Effector memory CD8-positive, alpha-beta T cell (primary cell): ENCODE data around the gene DSC2.

Experiments used
- ATAC-seq: fragments of 150-1000 bp; cut with Tn5 transposase; replicated peaks from 2 replicates; pipeline ENCODE4 v1.10.0; 2021; ENCODE audit warnings: mild to moderate bottlenecking, moderate library complexity
- DNase-seq, 3 experiments: peaks; one replicate each; pipeline ENCODE4 v3.0.0; 2021
- H3K27ac Mint-ChIP-seq, 2 donors: one replicate each; pipeline ENCODE4 v1.8.0; 2022; ENCODE audit warnings: mild to moderate bottlenecking in 2 of 2, mixed read lengths in 2 of 2, moderate library complexity in 2 of 2
- H3K27me3 Mint-ChIP-seq, 2 donors: one replicate each; pipeline ENCODE4 v1.8.0; 2022; ENCODE audit warnings: mixed read lengths in 2 of 2
- H3K36me3 Mint-ChIP-seq: one replicate; pipeline ENCODE4 v1.8.0; 2022; ENCODE audit warnings: mild to moderate bottlenecking, moderate library complexity, mixed read lengths; ENCODE audit not compliant: insufficient read depth
- H3K4me1 Mint-ChIP-seq, 2 donors: one replicate each; pipeline ENCODE4 v1.8.0; 2022; ENCODE audit warnings: low read depth in 2 of 2, mixed read lengths in 2 of 2
- H3K4me3 Mint-ChIP-seq, 2 donors: one replicate each; pipeline ENCODE4 v1.8.0; 2022; ENCODE audit warnings: mild to moderate bottlenecking in 2 of 2, mixed read lengths in 2 of 2, moderate library complexity in 2 of 2
- H3K9me3 Mint-ChIP-seq, 2 donors: one replicate each; pipeline ENCODE4 v1.8.0; 2022; ENCODE audit warnings: mixed read lengths in 2 of 2

DSC2 gene

DNA sequence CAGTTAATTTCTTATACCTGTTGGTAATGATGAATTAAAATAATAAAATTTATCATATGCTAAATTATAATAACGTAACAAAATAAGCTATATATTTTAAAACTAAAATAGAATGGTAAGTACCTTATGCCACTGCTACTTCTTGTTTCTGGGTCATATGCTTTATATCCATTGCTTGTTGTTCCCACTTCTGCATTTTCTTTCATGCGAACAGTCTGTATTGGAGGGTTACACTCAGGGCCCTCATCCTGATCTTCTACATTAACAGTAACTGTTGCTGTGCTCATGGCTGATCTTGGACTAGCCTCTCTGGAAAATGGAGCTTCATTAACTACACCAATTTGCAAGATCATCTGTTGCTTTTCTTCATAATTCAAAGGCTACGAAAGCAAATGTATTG, 22.2 kb downstream of the DSC2 start:
- H3K4me3 Mint-ChIP-seq = no peak overlapping the region
- peaks cover 4 to 24% of the 10 kb centered on the region in 2 donors for H3K9me3 Mint-ChIP-seq
- H3K36me3 Mint-ChIP-seq = no peaks in the 10 kb centered on the region
- no peak overlapping the region for H3K27ac Mint-ChIP-seq
- DNase-seq (no peak), ATAC-seq (no peak)
- no peaks in the 10 kb centered on the region for H3K27me3 Mint-ChIP-seq
- H3K4me1 Mint-ChIP-seq = no peaks in the 10 kb centered on the region

- Mint-ChIP-seq H3K27me3 (no peaks in the 10 kb centered on the region), H3K27ac (no peak overlapping the region), H3K4me1 (no peaks in the 10 kb centered on the region), H3K36me3 (no peaks in the 10 kb centered on the region), H3K9me3 (peaks cover 8 to 35% of the 10 kb centered on the region in 2 donors), H3K4me3 (no peak overlapping the region)
- DNase-seq (no peak), ATAC-seq (no peak)
Observed at GRCh38 chr18:31077878-31078277, 24.3 kb downstream of the DSC2 start.

- peaks cover 8 to 26% of the 10 kb centered on the region in 2 donors for H3K9me3 Mint-ChIP-seq
- no peak overlapping the region for H3K4me3 Mint-ChIP-seq
- no peaks in the 10 kb centered on the region for H3K36me3 Mint-ChIP-seq
- H3K27me3 Mint-ChIP-seq = no peaks in the 10 kb centered on the region
- no peak for ATAC-seq
- no peak overlapping the region for H3K27ac Mint-ChIP-seq
- no peak for DNase-seq
- no peaks in the 10 kb centered on the region for H3K4me1 Mint-ChIP-seq
Observed at GRCh38 chr18:31072175-31072574, 30.0 kb downstream of the DSC2 start.

- Mint-ChIP-seq H3K4me3 (no peak overlapping the region), H3K27me3 (no peaks in the 10 kb centered on the region), H3K9me3 (peaks cover 7 to 13% of the 10 kb centered on the region in 2 donors), H3K36me3 (no peaks in the 10 kb centered on the region), H3K27ac (no peak overlapping the region), H3K4me1 (no peaks in the 10 kb centered on the region)
- DNase-seq (no peak), ATAC-seq (no peak)
Observed at GRCh38 chr18:31070206-31070605, 32.0 kb downstream of the DSC2 start.

GRCh38 chr18:31066266-31066665, 36.0 kb downstream of the DSC2 start:
- Mint-ChIP-seq H3K27ac (no peak overlapping the region), H3K9me3 (peaks cover 8 to 9% of the 10 kb centered on the region in 2 donors)
- no peak for ATAC-seq

GRCh38 chr18:31065036-31065773, 37.0 kb downstream of the DSC2 start:
- Mint-ChIP-seq H3K4me1 (no peaks in the 10 kb centered on the region), H3K27ac (no peak overlapping the region), H3K27me3 (no peaks in the 10 kb centered on the region), H3K36me3 (no peaks in the 10 kb centered on the region), H3K9me3 (peaks cover 8 to 9% of the 10 kb centered on the region in 2 donors), H3K4me3 (no peak overlapping the region)
- DNase-seq (no peak), ATAC-seq (no peak)

More at GRCh38 chr18:31066266-31066665, 36.0 kb downstream of the DSC2 start:
- H3K27me3 Mint-ChIP-seq = no peaks in the 10 kb centered on the region
- no peak overlapping the region for H3K4me3 Mint-ChIP-seq
- H3K4me1 Mint-ChIP-seq = no peaks in the 10 kb centered on the region
- H3K36me3 Mint-ChIP-seq = no peaks in the 10 kb centered on the region
- no peak for DNase-seq

- Mint-ChIP-seq H3K36me3 (no peaks in the 10 kb centered on the region), H3K27ac (no peak overlapping the region), H3K27me3 (no peaks in the 10 kb centered on the region), H3K4me1 (no peaks in the 10 kb centered on the region), H3K9me3 (peaks cover 7 to 9% of the 10 kb centered on the region in 2 donors), H3K4me3 (no peak overlapping the region)
- ATAC-seq (no peak), DNase-seq (no peak)
Observed at GRCh38 chr18:31064130-31064529, 38.1 kb downstream of the DSC2 start.

DNA sequence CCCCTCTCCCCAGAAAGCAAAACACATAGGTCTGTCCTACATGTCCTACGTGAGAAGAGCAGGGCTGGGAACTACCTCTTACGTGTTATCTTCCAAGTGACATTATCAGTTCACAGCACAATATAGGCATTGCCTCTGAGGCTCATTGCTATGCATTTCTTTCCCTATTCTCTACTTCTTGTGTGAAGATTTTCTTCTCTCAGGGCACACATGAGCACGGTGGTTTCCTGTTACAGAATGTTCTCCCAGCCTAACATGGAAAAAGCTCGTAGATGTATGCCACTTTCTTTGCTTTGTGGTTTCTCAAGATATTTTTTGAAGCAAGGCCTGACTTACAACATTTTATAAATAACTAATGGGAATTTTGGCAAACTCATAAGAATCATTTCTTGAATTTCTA, 40.3 kb downstream of the DSC2 start:
- Mint-ChIP-seq H3K36me3 (no peaks in the 10 kb centered on the region), H3K4me3 (no peak overlapping the region), H3K4me1 (no peaks in the 10 kb centered on the region), H3K9me3 (peaks cover 7 to 9% of the 10 kb centered on the region in 2 donors), H3K27ac (no peak overlapping the region), H3K27me3 (no peaks in the 10 kb centered on the region)
- DNase-seq = no peak
- ATAC-seq = no peak

DNA sequence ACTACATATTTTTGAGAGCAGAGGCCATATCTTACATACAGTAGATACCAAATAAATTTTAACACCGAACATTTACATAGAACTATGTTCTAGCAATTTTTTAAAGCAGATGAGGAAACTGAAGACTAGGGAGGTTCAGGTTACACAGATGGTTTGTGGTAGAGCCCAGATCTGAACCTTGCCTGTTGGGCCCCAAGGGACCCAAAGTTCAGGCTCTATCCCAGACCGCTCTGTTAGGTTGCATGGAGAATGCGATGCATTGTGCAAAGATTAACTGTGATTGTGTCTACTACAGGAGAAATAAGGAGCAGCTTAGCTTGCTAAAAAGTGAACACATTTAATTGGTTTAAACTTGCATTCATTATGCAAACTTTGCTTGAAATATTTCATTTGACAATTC, 43.3 kb downstream of the DSC2 start:
- no peak for ATAC-seq

GRCh38 chr18:31057917-31058316, 44.3 kb downstream of the DSC2 start:
- Mint-ChIP-seq H3K4me3 (no peak overlapping the region), H3K4me1 (no peaks in the 10 kb centered on the region), H3K27ac (no peak overlapping the region)

More for the DNA sequence above, 43.3 kb downstream of the DSC2 start:
- DNase-seq = no peak
- Mint-ChIP-seq H3K4me3 (no peak overlapping the region), H3K27me3 (no peaks in the 10 kb centered on the region), H3K9me3 (peaks cover 10 to 11% of the 10 kb centered on the region in 2 donors), H3K4me1 (no peaks in the 10 kb centered on the region), H3K36me3 (no peaks in the 10 kb centered on the region), H3K27ac (no peak overlapping the region)

DNA sequence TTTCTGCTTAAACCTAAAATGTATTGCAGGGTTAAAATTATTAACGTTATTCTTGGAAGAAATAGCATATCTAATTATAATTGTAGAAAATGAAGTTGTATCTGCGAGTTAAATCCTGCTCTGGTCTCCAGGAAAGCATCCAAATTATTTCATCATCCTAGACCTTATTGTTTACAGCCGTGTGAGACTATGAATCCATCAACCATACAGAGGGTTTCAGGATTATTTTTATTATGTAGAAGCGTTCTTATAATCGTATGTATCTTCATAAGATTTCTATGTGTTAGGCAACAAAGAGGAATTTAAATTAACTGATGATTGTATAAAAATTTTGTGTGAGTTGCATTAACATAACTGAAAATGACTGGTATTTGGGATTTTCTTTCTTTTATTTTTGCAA, 45.2 kb downstream of the DSC2 start:
- Mint-ChIP-seq H3K36me3 (no peaks in the 10 kb centered on the region), H3K4me3 (no peak overlapping the region), H3K27ac (no peak overlapping the region), H3K27me3 (no peaks in the 10 kb centered on the region), H3K9me3 (peaks cover 13 to 16% of the 10 kb centered on the region in 2 donors), H3K4me1 (no peaks in the 10 kb centered on the region)
- ATAC-seq (no peak), DNase-seq (no peak)

More at GRCh38 chr18:31057917-31058316, 44.3 kb downstream of the DSC2 start:
- Mint-ChIP-seq H3K27me3 (no peaks in the 10 kb centered on the region), H3K36me3 (no peaks in the 10 kb centered on the region), H3K9me3 (peaks cover 11% of the 10 kb centered on the region in 2 donors)
- ATAC-seq (no peak), DNase-seq (no peak)

- no peak for ATAC-seq
- H3K4me1 Mint-ChIP-seq = no peaks in the 10 kb centered on the region
- peaks cover 15 to 16% of the 10 kb centered on the region in 2 donors for H3K9me3 Mint-ChIP-seq
- H3K4me3 Mint-ChIP-seq = no peak overlapping the region
- no peaks in the 10 kb centered on the region for H3K36me3 Mint-ChIP-seq
- no peaks in the 10 kb centered on the region for H3K27me3 Mint-ChIP-seq
- no peak overlapping the region for H3K27ac Mint-ChIP-seq
- no peak for DNase-seq
Observed at GRCh38 chr18:31056296-31056695, 45.9 kb downstream of the DSC2 start.

GRCh38 chr18:31050635-31051034, 51.6 kb downstream of the DSC2 start:
- no peaks in the 10 kb centered on the region for H3K36me3 Mint-ChIP-seq
- ATAC-seq (no peak), DNase-seq (no peak)
- H3K27ac Mint-ChIP-seq = no peak overlapping the region
- peaks cover 23 to 24% of the 10 kb centered on the region in 2 donors for H3K9me3 Mint-ChIP-seq
- no peaks in the 10 kb centered on the region for H3K27me3 Mint-ChIP-seq
- H3K4me3 Mint-ChIP-seq = no peak overlapping the region
- no peaks in the 10 kb centered on the region for H3K4me1 Mint-ChIP-seq

DNA sequence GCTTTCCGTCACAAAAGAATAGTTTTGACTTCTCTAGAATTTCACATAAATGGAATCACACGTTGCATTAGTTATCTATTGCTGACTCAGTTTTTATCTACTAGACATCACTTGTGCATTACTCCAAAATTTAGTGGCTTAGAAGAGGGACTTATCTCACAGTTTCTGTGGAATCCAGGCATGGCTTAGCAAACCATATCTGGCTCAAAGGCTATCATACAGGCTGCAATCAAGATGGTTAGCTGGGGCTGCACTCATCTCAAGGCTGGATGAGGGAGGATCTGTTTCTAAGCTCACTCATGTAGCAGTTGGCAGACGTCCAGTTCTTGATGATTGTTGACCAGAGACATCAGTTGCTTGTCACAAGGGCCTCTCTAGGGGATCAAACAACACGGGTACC, 53.0 kb downstream of the DSC2 start:
- Mint-ChIP-seq H3K4me3 (no peak overlapping the region), H3K27me3 (no peaks in the 10 kb centered on the region), H3K27ac (no peak overlapping the region), H3K36me3 (no peaks in the 10 kb centered on the region), H3K9me3 (peaks cover 21 to 22% of the 10 kb centered on the region in 2 donors), H3K4me1 (no peaks in the 10 kb centered on the region)
- DNase-seq (no peak), ATAC-seq (no peak)
